Transverse colon (tissue), 3 donors: ENCODE results near the gene ZMYND19.

ENCODE experiments used
- CTCF ChIP-seq, 5 experiments: fragments of 200-600 bp in 3 of 5; fragments of 450-650 bp in 2 of 5; sonication (generic) in 3 of 5; IDR thresholded peaks; 1 replicate in 2 of 5; 2 replicates in 3 of 5; pipeline ENCODE4 v1.5.1; 2016 to 2017; ENCODE audit warnings: antibody characterized with exemption in 5 of 5, inconsistent platforms in 3 of 5, mild to moderate bottlenecking in 2 of 5, moderate library complexity in 1 of 5
- EP300 ChIP-seq: sonication (generic); formaldehyde crosslinking; IDR thresholded peaks from one replicate; pipeline ENCODE4 v1.6.1; 2017; ENCODE audit warnings: antibody characterized with exemption, low read depth
- POLR2A ChIP-seq: fragments of 450-650 bp; IDR thresholded peaks from one replicate; pipeline ENCODE4 v1.6.1; 2016; ENCODE audit warnings: antibody characterized with exemption, mild to moderate bottlenecking, moderate library complexity

GRCh38 chr9:137631345-137632229, 41.3 kb upstream of the ZMYND19 start:
- TF ChIP-seq CTCF (IDR thresholded peaks at IDR 0.05), result no peak
- no peak for TF ChIP-seq POLR2A
- no peak for TF ChIP-seq EP300
